Stomach (tissue), 4 donors: ENCODE data around the gene USH1G.

Experiments used
- CTCF ChIP-seq, 7 experiments: fragments of 450-650 bp in 4 of 7; fragments of 200-600 bp in 3 of 7; sonication (generic) in 3 of 7; IDR thresholded peaks; one replicate each; pipeline ENCODE4 v1.5.1; 2016 to 2019; ENCODE audit warnings: antibody characterized with exemption in 7 of 7, control low read depth in 2 of 7, mild to moderate bottlenecking in 1 of 7
- POLR2A ChIP-seq, 4 donors: fragments of 450-650 bp; IDR thresholded peaks; one replicate each; pipeline ENCODE4 v1.6.1; 2016; ENCODE audit warnings: antibody characterized with exemption in 4 of 4, control low read depth in 2 of 4, mild to moderate bottlenecking in 1 of 4, moderate library complexity in 1 of 4
- POLR2AphosphoS5 ChIP-seq, 3 donors: sonication (generic); formaldehyde crosslinking; IDR thresholded peaks; one replicate each; pipeline ENCODE4 v1.6.1; 2016; ENCODE audit warnings: antibody characterized with exemption in 3 of 3

GRCh38 chr17:74970395-74970794 is 47.3 kb upstream of the USH1G start:
- TF ChIP-seq POLR2A (IDR thresholded peaks at IDR 0.05) (no peak), CTCF (IDR thresholded peaks at IDR 0.05) (no peak), POLR2AphosphoS5 (IDR thresholded peaks at IDR 0.05) (no peak)
